A673 (cell line): ENCODE measurements around the gene ITGA11. TPM values are rescaled to one million over a fixed set of nuclear protein-coding genes. Genes with fewer than 3 reads are reported as not detected.

ENCODE experiments used
- BruUV-seq: library from RNA; stranded (reverse); fragments of 400-500 nt; replicated peaks from 2 replicates; lab custom pipeline; 2021; lab: Mats Ljungman, UMichigan
- CTCF ChIA-PET: fragments of 300-600 bp; sonication (Branson Sonifier 250); formaldehyde crosslinking; loops from one replicate; lab custom pipeline; 2022; ENCODE audit warnings: antibody characterized with exemption; lab: Charles Lee
- POLR2A ChIA-PET: fragments of 300-600 bp; sonication (Branson Sonifier 250); formaldehyde crosslinking; loops from one replicate; lab custom pipeline; 2022; ENCODE audit warnings: antibody characterized with exemption; ENCODE audit not compliant: low non-redundant PET; lab: Charles Lee
- DNase-seq: peaks from one replicate; pipeline ENCODE4 v3.0.0-alpha.2; 2015; ENCODE audit warnings: low spot score
- H3K27ac ChIP-seq: fragments of 200-600 bp; sonication (generic); 2 replicates; pipeline ENCODE4 v1.5.1; 2016; ENCODE audit warnings: mixed run types, low read depth, mild to moderate bottlenecking, mixed read lengths, antibody characterized with exemption, low read length; ENCODE audit not compliant: poor library complexity, severe bottlenecking
- H3K27me3 ChIP-seq: fragments of 200-600 bp; sonication (generic); replicated peaks from 2 replicates; pipeline ENCODE4 v1.6.1; 2017; ENCODE audit warnings: mixed run types, low read depth, mild to moderate bottlenecking, mixed read lengths, antibody characterized with exemption, low read length; ENCODE audit not compliant: insufficient read depth, poor library complexity
- H3K36me3 ChIP-seq: fragments of 200-600 bp; sonication (generic); 2 replicates; pipeline ENCODE4 v1.6.1; 2016; ENCODE audit warnings: mixed run types, mild to moderate bottlenecking, mixed read lengths, antibody characterized with exemption, low read length; ENCODE audit not compliant: insufficient read depth, poor library complexity, severe bottlenecking
- H3K4me1 ChIP-seq: fragments of 200-600 bp; sonication (generic); 2 replicates; pipeline ENCODE4 v1.6.1; 2017; ENCODE audit warnings: mixed run types, mild to moderate bottlenecking, mixed read lengths, antibody characterized with exemption, low read length; ENCODE audit not compliant: insufficient read depth, poor library complexity, severe bottlenecking
- H3K4me3 ChIP-seq: fragments of 200-600 bp; sonication (generic); 2 replicates; pipeline ENCODE4 v1.5.1; 2016; ENCODE audit warnings: low read depth, mixed run types, mild to moderate bottlenecking, mixed read lengths, low read length; ENCODE audit not compliant: poor library complexity, severe bottlenecking
- H3K9me3 ChIP-seq: fragments of 200-600 bp; sonication (generic); 2 replicates; pipeline ENCODE4 v1.6.1; 2016; ENCODE audit warnings: mixed run types, low read depth, mild to moderate bottlenecking, mixed read lengths, antibody characterized with exemption, low read length; ENCODE audit not compliant: poor library complexity, severe bottlenecking
- CTCF ChIP-seq: fragments of 300-800, 200-600 bp; sonication (generic); conservative IDR thresholded peaks from 2 replicates; pipeline ENCODE4 v1.5.1; 2017; ENCODE audit warnings: low read depth, mild to moderate bottlenecking, antibody characterized with exemption, low read length, moderate library complexity, mixed read lengths
- EZH2 ChIP-seq: fragments of 200-600 bp; sonication (generic); IDR thresholded peaks from 2 replicates; pipeline ENCODE4 v1.6.1; 2017; ENCODE audit warnings: borderline replicate concordance, low read depth, mild to moderate bottlenecking, mixed read lengths, antibody characterized with exemption, low read length; ENCODE audit not compliant: poor library complexity, severe bottlenecking
- intact Hi-C: fragments of 100-400 bp; cut with micrococcal nuclease; formaldehyde crosslinking; loops from one replicate; pipeline ENCODE4 v1.10.0; 2022; ENCODE audit not compliant: unreplicated experiment
- total RNA-seq: library from RNA; stranded (reverse); gene quantifications from 2 replicates; pipeline ENCODE4 v1.2.3, GENCODE V29; 2021

ITGA11 gene
- total RNA-seq, 1 experiment from 2014 or later, result 0.45 TPM

- no peak for DNase-seq
- no peak for TF ChIP-seq CTCF
- TF ChIP-seq EZH2, result no peak
- intact Hi-C loops, result no loop called here
- ChIA-PET POLR2A (no interaction called here), CTCF (interaction anchor here (0.6 kb wide), 2 partner anchors 53 to 104 kb away, joined by 4 to 7 read pairs; no protein-coding TSS in a partner anchor)
- no TSS peak for BruUV-seq
- Histone ChIP-seq H3K4me3 (no peak overlapping the region), H3K27ac (no peak overlapping the region), H3K36me3 (no peaks in the 10 kb centered on the region), H3K9me3 (no peaks in the 10 kb centered on the region), H3K4me1 (no peaks in the 10 kb centered on the region), H3K27me3 (no peaks in the 10 kb centered on the region)
Observed at GRCh38 chr15:68368731-68369435, 63.1 kb downstream of the ITGA11 start.

GRCh38 chr15:68367992-68368391 is 64.0 kb downstream of the ITGA11 start:
- no peak for DNase-seq
- Histone ChIP-seq H3K36me3 (no peaks in the 10 kb centered on the region), H3K9me3 (no peaks in the 10 kb centered on the region), H3K27me3 (no peaks in the 10 kb centered on the region), H3K4me3 (no peak overlapping the region), H3K27ac (no peak overlapping the region), H3K4me1 (no peaks in the 10 kb centered on the region)
- POLR2A ChIA-PET, result no interaction called here
- intact Hi-C loops, result no loop called here
- CTCF ChIA-PET, result interaction anchor here (0.6 kb wide), 2 partner anchors 52 to 103 kb away, joined by 4 to 7 read pairs; no protein-coding TSS in a partner anchor
- TF ChIP-seq EZH2 (no peak), CTCF (no peak)
- no TSS peak for BruUV-seq

GRCh38 chr15:68367226-68367625 is 64.7 kb downstream of the ITGA11 start:
- H3K4me1 ChIP-seq, result no peaks in the 10 kb centered on the region
- H3K4me3 ChIP-seq, result no peak overlapping the region
- H3K27ac ChIP-seq, result no peak overlapping the region
- ChIA-PET CTCF (no interaction called here), POLR2A (no interaction called here)
- no peaks in the 10 kb centered on the region for H3K9me3 ChIP-seq
- no peaks in the 10 kb centered on the region for H3K27me3 ChIP-seq
- TF ChIP-seq CTCF (no peak), EZH2 (no peak)
- no peaks in the 10 kb centered on the region for H3K36me3 ChIP-seq
- DNase-seq, result no peak
- no TSS peak for BruUV-seq
- intact Hi-C loops, result no loop called here
